Measurements from ENCODE around the gene IL1RN.

The IL1RN gene

GRCh38 chr2:113104054-113104611 is 23.3 kb upstream of the IL1RN start:
- DNase-seq (ENCODE audit: low spot score) = no peak

GRCh38 chr2:113105047-113105785 is 22.2 kb upstream of the IL1RN start:
- DNase-seq (ENCODE audit: low spot score) = peak; percentile 22

- no peak for DNase-seq (ENCODE audit: low spot score)
These were observed 16.3 kb upstream of the IL1RN start for GRCh38 chr2:113111121-113111520.

GRCh38 chr2:113111823-113112287 is 15.5 kb upstream of the IL1RN start:
- DNase-seq (ENCODE audit: low spot score) = no peak

GRCh38 chr2:113112441-113112840 is 15.0 kb upstream of the IL1RN start:
- DNase-seq (ENCODE audit: low spot score) = no peak

GRCh38 chr2:113112871-113113270 is 14.5 kb upstream of the IL1RN start:
- DNase-seq (ENCODE audit: low spot score) = no peak

- DNase-seq (ENCODE audit: low spot score) = no peak
These were observed 13.6 kb upstream of the IL1RN start for GRCh38 chr2:113113807-113114206.

- no peak for DNase-seq (ENCODE audit: low spot score)
These were observed 13.0 kb upstream of the IL1RN start for GRCh38 chr2:113114224-113114945.

GRCh38 chr2:113114996-113115395 is 12.4 kb upstream of the IL1RN start:
- no peak for DNase-seq (ENCODE audit: low spot score)

- peak; percentile 15 for DNase-seq (ENCODE audit: low spot score)
These were observed 11.1 kb upstream of the IL1RN start for GRCh38 chr2:113116100-113116958.

- no peak for DNase-seq (ENCODE audit: low spot score)
These were observed 9.7 kb upstream of the IL1RN start for GRCh38 chr2:113117541-113118262.

- DNase-seq (ENCODE audit: low spot score) = no peak
These were observed 9.1 kb upstream of the IL1RN start for GRCh38 chr2:113118263-113118657.

- no peak for DNase-seq (ENCODE audit: low spot score)
These were observed 8.3 kb upstream of the IL1RN start for GRCh38 chr2:113119111-113119510.

- no peak for DNase-seq (ENCODE audit: low spot score)
These were observed 6.5 kb upstream of the IL1RN start for GRCh38 chr2:113120861-113121260.

GRCh38 chr2:113122364-113122763 is 5.0 kb upstream of the IL1RN start:
- DNase-seq (ENCODE audit: low spot score) = no peak

- no peak for DNase-seq (ENCODE audit: low spot score)
These were observed 3.7 kb upstream of the IL1RN start for GRCh38 chr2:113123726-113124125.

- no peak for DNase-seq (ENCODE audit: low spot score)
These were observed 3.0 kb upstream of the IL1RN start for GRCh38 chr2:113124181-113124961.

GRCh38 chr2:113124984-113125855 is 2.2 kb upstream of the IL1RN start:
- DNase-seq (ENCODE audit: low spot score) = no peak

- DNase-seq (ENCODE audit: low spot score) = no peak
These were observed 510 bp downstream of the IL1RN start for GRCh38 chr2:113127646-113128570.
